GM13976 (cell line): Measurements from ENCODE around the gene MSI1.
"Not testable (repeated sequence)": the region's sequence is repeated elsewhere in the genome, so short reads cannot be mapped to it uniquely, and the experiment has no call there.

Experiments used
- DNase-seq: peaks from one replicate; pipeline ENCODE4 v3.0.0; 2012; ENCODE audit warnings: low spot score
- CTCF ChIP-seq: IDR thresholded peaks from 2 replicates; pipeline ENCODE4 v1.5.1; 2012; ENCODE audit warnings: borderline replicate concordance, mild to moderate bottlenecking; ENCODE audit not compliant: insufficient read depth; ENCODE audit errors: extremely low read depth, missing control alignments, control extremely low read depth
- in situ Hi-C: fragments of 300-500 bp; cut with MboI; formaldehyde crosslinking; loops from one replicate; pipeline ENCODE4 v1.12.0; 2022; ENCODE audit warnings: low sequenced_read_pairs, mixed read lengths, inconsistent platforms; ENCODE audit not compliant: unreplicated experiment

The MSI1 gene

GRCh38 chr12:120339256-120339655 lies 29.7 kb downstream of the MSI1 start:
- DNase-seq: no peak
- in situ Hi-C loops: loop anchor here (10.0 kb wide), 1 partner anchor 96 kb away; the partner anchor contains the start of gene COX6A1
- TF ChIP-seq CTCF: no peak

GRCh38 chr12:120337730-120338129 lies 31.2 kb downstream of the MSI1 start:
- in situ Hi-C loops: loop anchor here (10.0 kb wide), 1 partner anchor 97 kb away; the partner anchor contains the start of gene COX6A1
- DNase-seq: no peak

DNA sequence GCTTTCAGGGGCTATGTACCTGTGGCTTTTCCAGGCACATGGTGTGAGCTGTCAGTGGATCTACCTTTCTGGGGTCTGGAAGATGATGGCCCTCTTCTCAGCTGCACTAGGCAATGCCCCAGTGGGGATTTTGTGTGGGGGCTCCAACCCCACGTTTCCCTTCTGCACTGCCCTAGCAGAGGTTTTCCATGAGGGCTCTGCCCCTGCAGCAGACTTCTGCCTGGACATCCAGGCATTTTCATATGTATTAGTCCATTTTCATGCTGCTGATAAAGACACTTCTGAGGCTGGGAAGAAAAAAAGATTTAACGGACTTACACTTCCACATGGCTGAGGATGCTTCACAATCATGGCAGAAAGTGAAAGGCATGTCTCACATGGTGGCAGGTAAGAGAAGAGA lies 32.6 kb downstream of the MSI1 start:
- in situ Hi-C loops: loop anchor here (10.0 kb wide), 1 partner anchor 98 kb away; the partner anchor contains the start of gene COX6A1
- not testable (repeated sequence) for DNase-seq

More at GRCh38 chr12:120337730-120338129, 31.2 kb downstream of the MSI1 start:
- no peak for TF ChIP-seq CTCF

GRCh38 chr12:120335447-120335846 lies 33.5 kb downstream of the MSI1 start:
- DNase-seq: peak; percentile 33
- TF ChIP-seq CTCF: peak; percentile 60
- in situ Hi-C loops: loop anchor here (10.0 kb wide), 1 partner anchor 99 kb away; the partner anchor contains the start of gene COX6A1

GRCh38 chr12:120332523-120332922 lies 36.4 kb downstream of the MSI1 start:
- in situ Hi-C loops: loop anchor here (10.0 kb wide), 1 partner anchor 102 kb away; the partner anchor contains the start of gene COX6A1
- no peak for TF ChIP-seq CTCF
- no peak for DNase-seq

DNA sequence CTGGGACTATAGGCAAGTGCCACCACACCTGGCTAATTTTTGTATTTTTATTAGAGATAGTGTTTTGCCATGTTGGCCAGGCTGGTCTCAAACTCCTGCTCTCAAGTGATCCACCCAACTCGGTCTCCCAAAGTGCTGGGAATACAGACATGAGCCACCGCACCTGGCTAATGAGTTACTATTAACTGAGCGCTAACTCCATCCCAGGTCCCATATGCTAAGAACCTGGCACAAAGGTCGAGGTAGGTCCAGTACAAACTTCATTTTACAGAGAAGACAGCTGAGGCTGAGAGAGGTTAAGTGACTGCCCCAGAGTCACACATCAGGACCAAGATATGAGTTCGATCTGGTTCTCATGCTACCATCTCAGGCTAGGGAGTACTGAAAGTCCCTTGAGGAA lies 36.9 kb downstream of the MSI1 start:
- in situ Hi-C loops: loop anchor here (10.0 kb wide), 1 partner anchor 103 kb away; the partner anchor contains the start of gene COX6A1
- DNase-seq: no peak
- no peak for TF ChIP-seq CTCF

DNA sequence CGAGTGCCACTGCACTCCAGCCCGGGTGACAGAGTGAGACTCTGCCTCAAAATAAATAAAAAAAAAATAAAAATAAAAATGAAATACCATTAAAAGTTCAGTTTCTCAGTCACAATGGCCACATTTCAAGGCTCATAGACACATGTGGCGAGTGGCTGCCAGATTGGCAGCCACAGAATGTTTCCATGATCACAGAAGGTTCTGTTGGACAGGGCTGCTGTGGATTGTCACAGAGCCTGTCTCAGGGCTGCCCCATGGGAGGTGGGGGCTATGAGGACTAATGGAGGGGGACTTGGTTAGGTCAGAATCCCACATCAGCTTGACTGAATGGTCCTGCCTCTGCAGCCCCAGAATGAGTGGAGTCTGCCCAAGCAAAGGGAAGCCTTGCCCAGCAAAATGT lies 37.6 kb downstream of the MSI1 start:
- no peak for TF ChIP-seq CTCF
- in situ Hi-C loops: loop anchor here (10.0 kb wide), 1 partner anchor 103 kb away; the partner anchor contains the start of gene COX6A1
- no peak for DNase-seq
